ENCODE measurements around the gene APOB. TPM values are rescaled to one million over a fixed set of nuclear protein-coding genes. Genes with fewer than 3 reads are reported as not detected.

APOB gene
- total RNA-seq, 3 donors from 2014 or later, result 3.2 to 5.6 (median 4.3) TPM

DNA sequence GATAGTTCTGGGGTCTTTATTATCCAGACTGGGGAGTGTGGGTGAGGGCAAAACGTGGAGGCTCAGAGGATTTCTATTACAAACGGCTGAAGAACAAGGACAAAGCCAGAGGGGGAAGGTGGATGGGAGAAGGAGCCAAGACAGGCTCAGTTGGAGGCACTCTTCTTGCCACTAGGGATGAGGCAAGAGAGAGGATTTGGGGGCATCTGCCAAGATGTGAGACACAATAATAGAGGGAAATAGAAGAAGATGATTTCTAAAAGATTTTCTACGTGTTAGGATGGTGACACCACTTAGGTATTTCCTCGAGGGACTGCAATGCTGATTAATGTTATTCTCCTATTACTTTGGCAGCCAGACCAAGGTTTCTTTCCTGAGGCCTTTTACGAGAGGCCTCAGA lies 71.8 kb downstream of the APOB start:
- H3K36me3 ChIP-seq, result no peaks in the 10 kb centered on the region

DNA sequence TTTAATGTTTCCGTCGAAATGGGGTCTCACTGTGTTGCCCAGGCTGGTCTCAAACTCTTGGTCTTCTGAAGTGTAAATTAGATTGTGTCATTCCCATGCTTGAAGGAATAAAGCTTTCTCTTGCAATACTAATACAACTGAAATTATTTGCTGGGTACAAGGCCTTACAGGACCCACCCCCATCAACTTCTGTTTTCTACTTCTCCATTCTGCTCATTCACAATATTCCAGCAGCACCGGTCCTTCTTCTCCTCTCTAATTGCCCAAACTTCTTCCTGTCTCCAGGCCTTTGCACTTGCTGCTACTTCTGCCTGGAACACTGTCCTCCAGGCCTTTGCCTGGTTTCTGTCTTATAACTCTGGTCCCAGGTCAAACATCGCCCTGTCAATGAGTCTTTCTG lies 73.8 kb downstream of the APOB start:
- Histone ChIP-seq H3K9me3 (no peaks in the 10 kb centered on the region), H3K36me3 (no peaks in the 10 kb centered on the region), H3K27me3 (no peaks in the 10 kb centered on the region), H3K4me1 (no peaks in the 10 kb centered on the region), H3K4me3 (no peak overlapping the region), H3K27ac (no peak overlapping the region)
- no peak for DNase-seq (ENCODE audit: low spot score in 2 of 2)
- TF ChIP-seq, protein P1, sequence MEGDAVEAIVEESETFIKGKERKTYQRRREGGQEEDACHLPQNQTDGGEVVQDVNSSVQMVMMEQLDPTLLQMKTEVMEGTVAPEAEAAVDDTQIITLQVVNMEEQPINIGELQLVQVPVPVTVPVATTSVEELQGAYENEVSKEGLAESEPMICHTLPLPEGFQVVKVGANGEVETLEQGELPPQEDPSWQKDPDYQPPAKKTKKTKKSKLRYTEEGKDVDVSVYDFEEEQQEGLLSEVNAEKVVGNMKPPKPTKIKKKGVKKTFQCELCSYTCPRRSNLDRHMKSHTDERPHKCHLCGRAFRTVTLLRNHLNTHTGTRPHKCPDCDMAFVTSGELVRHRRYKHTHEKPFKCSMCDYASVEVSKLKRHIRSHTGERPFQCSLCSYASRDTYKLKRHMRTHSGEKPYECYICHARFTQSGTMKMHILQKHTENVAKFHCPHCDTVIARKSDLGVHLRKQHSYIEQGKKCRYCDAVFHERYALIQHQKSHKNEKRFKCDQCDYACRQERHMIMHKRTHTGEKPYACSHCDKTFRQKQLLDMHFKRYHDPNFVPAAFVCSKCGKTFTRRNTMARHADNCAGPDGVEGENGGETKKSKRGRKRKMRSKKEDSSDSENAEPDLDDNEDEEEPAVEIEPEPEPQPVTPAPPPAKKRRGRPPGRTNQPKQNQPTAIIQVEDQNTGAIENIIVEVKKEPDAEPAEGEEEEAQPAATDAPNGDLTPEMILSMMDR (IDR thresholded peaks at IDR 0.05), result no peak
- TF ChIP-seq POLR2A (IDR thresholded peaks at IDR 0.05), result no peak
- TF ChIP-seq POLR2AphosphoS5 (IDR thresholded peaks at IDR 0.05), result no peak
- intact Hi-C loops (cut with DNase I; ENCODE audit: low total_unique reads), result no loop called here

More for the DNA sequence above, 71.8 kb downstream of the APOB start:
- no peaks in the 10 kb centered on the region for H3K9me3 ChIP-seq
- H3K27ac ChIP-seq, result peak overlapping the region in 1 of 2 donors; percentile 34
- no peak overlapping the region for H3K4me3 ChIP-seq
- TF ChIP-seq, protein P1 (IDR thresholded peaks at IDR 0.05), result peak in 1 of 3 donors; percentile 18
- no peak for TF ChIP-seq POLR2AphosphoS5 (IDR thresholded peaks at IDR 0.05)
- no peak for TF ChIP-seq POLR2A (IDR thresholded peaks at IDR 0.05)
- H3K27me3 ChIP-seq, result no peaks in the 10 kb centered on the region
- H3K4me1 ChIP-seq, result no peaks in the 10 kb centered on the region
- intact Hi-C loops (cut with DNase I; ENCODE audit: low total_unique reads), result no loop called here
- DNase-seq (ENCODE audit: low spot score in 2 of 2), result peak in 1 of 2 donors; percentile 70

- intact Hi-C loops (cut with DNase I; ENCODE audit: low total_unique reads), result loop anchor here (10.0 kb wide), 1 partner anchor 301 kb away; the partner anchor contains the start of gene GDF7
- TF ChIP-seq POLR2A (IDR thresholded peaks at IDR 0.05) (no peak), POLR2AphosphoS5 (IDR thresholded peaks at IDR 0.05) (no peak)
- TF ChIP-seq, protein P1 (IDR thresholded peaks at IDR 0.05), result no peak
- no peak overlapping the region for H3K27ac ChIP-seq
These were observed 77.7 kb downstream of the APOB start for GRCh38 chr2:20966061-20966595.

GRCh38 chr2:20965221-20965620 lies 78.7 kb downstream of the APOB start:
- DNase-seq (ENCODE audit: low spot score in 2 of 2), result no peak
- intact Hi-C loops (cut with DNase I; ENCODE audit: low total_unique reads), result loop anchor here (10.0 kb wide), 1 partner anchor 300 kb away; the partner anchor contains the start of gene GDF7
- Histone ChIP-seq H3K36me3 (no peaks in the 10 kb centered on the region), H3K4me3 (no peak overlapping the region), H3K9me3 (no peaks in the 10 kb centered on the region), H3K27ac (no peak overlapping the region), H3K4me1 (no peaks in the 10 kb centered on the region), H3K27me3 (peaks cover 0 to 5% of the 10 kb centered on the region in 2 donors)
- no peak for TF ChIP-seq POLR2AphosphoS5 (IDR thresholded peaks at IDR 0.05)
- TF ChIP-seq, protein P1 (IDR thresholded peaks at IDR 0.05), result no peak
- TF ChIP-seq POLR2A (IDR thresholded peaks at IDR 0.05), result no peak

More at GRCh38 chr2:20966061-20966595, 77.7 kb downstream of the APOB start:
- Histone ChIP-seq H3K9me3 (no peaks in the 10 kb centered on the region), H3K4me3 (no peak overlapping the region), H3K4me1 (no peaks in the 10 kb centered on the region), H3K36me3 (no peaks in the 10 kb centered on the region), H3K27me3 (peaks cover 0 to 5% of the 10 kb centered on the region in 2 donors)
- DNase-seq (ENCODE audit: low spot score in 2 of 2), result no peak

GRCh38 chr2:20963867-20964266 lies 80.0 kb downstream of the APOB start:
- Histone ChIP-seq H3K36me3 (no peaks in the 10 kb centered on the region), H3K4me3 (no peak overlapping the region), H3K27ac (no peak overlapping the region), H3K4me1 (no peaks in the 10 kb centered on the region), H3K27me3 (peaks cover 0 to 5% of the 10 kb centered on the region in 2 donors), H3K9me3 (no peaks in the 10 kb centered on the region)
- TF ChIP-seq POLR2AphosphoS5 (IDR thresholded peaks at IDR 0.05) (no peak), POLR2A (IDR thresholded peaks at IDR 0.05) (no peak)
- TF ChIP-seq, protein P1 (IDR thresholded peaks at IDR 0.05), result no peak
- intact Hi-C loops (cut with DNase I; ENCODE audit: low total_unique reads), result loop anchor here (10.0 kb wide), 1 partner anchor 299 kb away; the partner anchor contains the start of gene GDF7
- no peak for DNase-seq (ENCODE audit: low spot score in 2 of 2)

Data from breast epithelium (tissue), 4 donors.